ENCODE data around the gene ZNF518A. TPM values are rescaled to one million over a fixed set of nuclear protein-coding genes. Genes with fewer than 3 reads are reported as not detected.
A peak's percentile ranks its signal among the peaks of the same experiment; 100 is the strongest.

The ZNF518A gene
- total and polyA plus RNA-seq, 2 of the 13 experiments (the other 11 are each of a cell fraction or from before 2014, with no cell fraction given): 21.7 to 37.1 TPM

DNA sequence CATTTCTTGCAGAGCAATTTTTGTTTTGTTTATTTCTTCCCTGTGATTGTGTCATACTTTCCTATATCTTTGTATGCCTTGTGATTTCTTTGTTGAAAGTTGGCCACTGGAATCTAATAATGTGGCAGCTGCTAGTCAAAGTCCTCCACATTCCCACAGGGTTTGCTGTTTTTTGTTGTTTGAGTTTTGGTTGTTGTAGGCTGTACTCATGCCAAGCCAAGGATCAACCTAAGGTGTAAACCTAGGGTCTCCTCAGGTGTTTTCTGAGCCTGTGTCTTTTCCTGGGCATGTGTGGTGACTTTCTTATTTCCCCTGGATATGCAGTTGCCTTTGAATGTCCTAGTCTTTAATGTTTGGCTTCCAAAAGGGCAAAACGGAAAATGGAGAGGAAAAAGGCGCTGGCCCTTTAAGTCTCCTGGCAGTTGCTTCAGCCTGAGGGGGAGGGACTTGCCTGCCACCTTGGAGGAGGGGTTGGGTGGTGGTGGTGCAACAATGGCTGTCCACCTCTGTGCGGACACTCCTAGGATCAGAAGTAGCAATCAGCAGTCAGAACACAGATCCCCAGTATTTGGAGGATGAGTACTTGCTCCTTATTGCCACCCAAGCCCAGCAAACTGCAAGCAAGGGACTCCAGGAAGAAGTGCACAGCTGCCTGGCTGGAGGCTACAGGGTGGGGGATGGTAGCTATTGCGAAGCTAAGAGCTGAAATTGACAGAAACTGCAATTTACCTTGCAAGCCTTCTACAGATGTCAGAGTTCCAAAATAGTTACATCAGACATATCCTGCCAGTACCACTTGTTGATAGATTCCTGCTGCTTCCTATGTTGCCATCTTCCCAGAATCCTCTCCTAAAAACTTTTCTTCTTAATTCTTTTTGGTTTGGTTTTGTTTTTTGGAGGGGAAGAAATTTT is 5.6 kb upstream of the ZNF518A start (continued):
- TF ChIP-seq, protein P1, sequence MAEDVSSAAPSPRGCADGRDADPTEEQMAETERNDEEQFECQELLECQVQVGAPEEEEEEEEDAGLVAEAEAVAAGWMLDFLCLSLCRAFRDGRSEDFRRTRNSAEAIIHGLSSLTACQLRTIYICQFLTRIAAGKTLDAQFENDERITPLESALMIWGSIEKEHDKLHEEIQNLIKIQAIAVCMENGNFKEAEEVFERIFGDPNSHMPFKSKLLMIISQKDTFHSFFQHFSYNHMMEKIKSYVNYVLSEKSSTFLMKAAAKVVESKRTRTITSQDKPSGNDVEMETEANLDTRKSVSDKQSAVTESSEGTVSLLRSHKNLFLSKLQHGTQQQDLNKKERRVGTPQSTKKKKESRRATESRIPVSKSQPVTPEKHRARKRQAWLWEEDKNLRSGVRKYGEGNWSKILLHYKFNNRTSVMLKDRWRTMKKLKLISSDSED (CRISPR knock-in tag; IDR thresholded peaks at IDR 0.05): no peak
- TF ChIP-seq ZNF383 (CRISPR knock-in tag; IDR thresholded peaks at IDR 0.05; ENCODE audit: borderline replicate concordance) (no peak), TCF12 (IDR thresholded peaks at IDR 0.05) (no peak), TCF12 (CRISPR knock-in tag; IDR thresholded peaks at IDR 0.05) (no peak), ARID2 (CRISPR knock-in tag; IDR thresholded peaks at IDR 0.05; ENCODE audit: borderline replicate concordance) (0 out of 2 replicates have a peak, but pooled peaks have one; percentile 25), ZNF605 (CRISPR knock-in tag; IDR thresholded peaks at IDR 0.05) (peak; percentile 82), MAFF (IDR thresholded peaks at IDR 0.05; ENCODE audit: low read depth, low read length) (0 out of 2 replicates have a peak, but pooled peaks have one; percentile 11), GLI4 (CRISPR knock-in tag; IDR thresholded peaks at IDR 0.05; ENCODE audit: borderline replicate concordance) (no peak), CBX5 (CRISPR knock-in tag; IDR thresholded peaks at IDR 0.05; ENCODE audit: borderline replicate concordance) (peak; percentile 43; the same call in 1 of the 2 replicates), ZNF143 (CRISPR knock-in tag; IDR thresholded peaks at IDR 0.05) (peak; percentile 31; the same call in 1 of the 2 replicates), ZNF879 (CRISPR knock-in tag; IDR thresholded peaks at IDR 0.05) (no peak), SOX6 (IDR thresholded peaks at IDR 0.05) (no peak), SOX6 (CRISPR knock-in tag; IDR thresholded peaks at IDR 0.05) (peak; percentile 70), ZFAT (CRISPR knock-in tag; conservative IDR thresholded peaks at IDR 0.05) (no peak), ZBTB20 (CRISPR knock-in tag; IDR thresholded peaks at IDR 0.05; ENCODE audit: borderline replicate concordance, low read depth) (0 out of 2 replicates have a peak, but pooled peaks have one; percentile 20), ATF7-NPFF (CRISPR knock-in tag; IDR thresholded peaks at IDR 0.05; ENCODE audit: low read depth) (no peak)
- TF ChIP-seq, protein P2, sequence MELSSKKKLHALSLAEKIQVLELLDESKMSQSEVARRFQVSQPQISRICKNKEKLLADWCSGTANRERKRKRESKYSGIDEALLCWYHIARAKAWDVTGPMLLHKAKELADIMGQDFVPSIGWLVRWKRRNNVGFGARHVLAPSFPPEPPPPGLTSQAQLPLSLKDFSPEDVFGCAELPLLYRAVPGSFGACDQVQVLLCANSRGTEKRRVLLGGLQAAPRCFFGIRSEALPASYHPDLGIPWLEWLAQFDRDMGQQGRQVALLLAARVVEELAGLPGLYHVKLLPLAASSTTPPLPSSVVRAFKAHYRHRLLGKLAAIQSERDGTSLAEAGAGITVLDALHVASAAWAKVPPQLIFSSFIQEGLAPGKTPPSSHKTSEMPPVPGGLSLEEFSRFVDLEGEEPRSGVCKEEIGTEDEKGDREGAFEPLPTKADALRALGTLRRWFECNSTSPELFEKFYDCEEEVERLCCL (CRISPR knock-in tag; IDR thresholded peaks at IDR 0.05; ENCODE audit: borderline replicate concordance): no peak
- TF ChIP-seq, protein P3, sequence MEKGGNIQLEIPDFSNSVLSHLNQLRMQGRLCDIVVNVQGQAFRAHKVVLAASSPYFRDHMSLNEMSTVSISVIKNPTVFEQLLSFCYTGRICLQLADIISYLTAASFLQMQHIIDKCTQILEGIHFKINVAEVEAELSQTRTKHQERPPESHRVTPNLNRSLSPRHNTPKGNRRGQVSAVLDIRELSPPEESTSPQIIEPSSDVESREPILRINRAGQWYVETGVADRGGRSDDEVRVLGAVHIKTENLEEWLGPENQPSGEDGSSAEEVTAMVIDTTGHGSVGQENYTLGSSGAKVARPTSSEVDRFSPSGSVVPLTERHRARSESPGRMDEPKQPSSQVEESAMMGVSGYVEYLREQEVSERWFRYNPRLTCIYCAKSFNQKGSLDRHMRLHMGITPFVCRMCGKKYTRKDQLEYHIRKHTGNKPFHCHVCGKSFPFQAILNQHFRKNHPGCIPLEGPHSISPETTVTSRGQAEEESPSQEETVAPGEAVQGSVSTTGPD (CRISPR knock-in tag; IDR thresholded peaks at IDR 0.05): no peak
- TF ChIP-seq, protein P4, sequence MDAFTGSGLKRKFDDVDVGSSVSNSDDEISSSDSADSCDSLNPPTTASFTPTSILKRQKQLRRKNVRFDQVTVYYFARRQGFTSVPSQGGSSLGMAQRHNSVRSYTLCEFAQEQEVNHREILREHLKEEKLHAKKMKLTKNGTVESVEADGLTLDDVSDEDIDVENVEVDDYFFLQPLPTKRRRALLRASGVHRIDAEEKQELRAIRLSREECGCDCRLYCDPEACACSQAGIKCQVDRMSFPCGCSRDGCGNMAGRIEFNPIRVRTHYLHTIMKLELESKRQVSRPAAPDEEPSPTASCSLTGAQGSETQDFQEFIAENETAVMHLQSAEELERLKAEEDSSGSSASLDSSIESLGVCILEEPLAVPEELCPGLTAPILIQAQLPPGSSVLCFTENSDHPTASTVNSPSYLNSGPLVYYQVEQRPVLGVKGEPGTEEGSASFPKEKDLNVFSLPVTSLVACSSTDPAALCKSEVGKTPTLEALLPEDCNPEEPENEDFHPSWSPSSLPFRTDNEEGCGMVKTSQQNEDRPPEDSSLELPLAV (CRISPR knock-in tag; conservative IDR thresholded peaks at IDR 0.05; ENCODE audit: low read depth): no peak
- TF ChIP-seq, protein P5, sequence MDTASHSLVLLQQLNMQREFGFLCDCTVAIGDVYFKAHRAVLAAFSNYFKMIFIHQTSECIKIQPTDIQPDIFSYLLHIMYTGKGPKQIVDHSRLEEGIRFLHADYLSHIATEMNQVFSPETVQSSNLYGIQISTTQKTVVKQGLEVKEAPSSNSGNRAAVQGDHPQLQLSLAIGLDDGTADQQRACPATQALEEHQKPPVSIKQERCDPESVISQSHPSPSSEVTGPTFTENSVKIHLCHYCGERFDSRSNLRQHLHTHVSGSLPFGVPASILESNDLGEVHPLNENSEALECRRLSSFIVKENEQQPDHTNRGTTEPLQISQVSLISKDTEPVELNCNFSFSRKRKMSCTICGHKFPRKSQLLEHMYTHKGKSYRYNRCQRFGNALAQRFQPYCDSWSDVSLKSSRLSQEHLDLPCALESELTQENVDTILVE (CRISPR knock-in tag; IDR thresholded peaks at IDR 0.05): 0 out of 2 replicates have a peak, but pooled peaks have one; percentile 46
- TF ChIP-seq, protein P6, sequence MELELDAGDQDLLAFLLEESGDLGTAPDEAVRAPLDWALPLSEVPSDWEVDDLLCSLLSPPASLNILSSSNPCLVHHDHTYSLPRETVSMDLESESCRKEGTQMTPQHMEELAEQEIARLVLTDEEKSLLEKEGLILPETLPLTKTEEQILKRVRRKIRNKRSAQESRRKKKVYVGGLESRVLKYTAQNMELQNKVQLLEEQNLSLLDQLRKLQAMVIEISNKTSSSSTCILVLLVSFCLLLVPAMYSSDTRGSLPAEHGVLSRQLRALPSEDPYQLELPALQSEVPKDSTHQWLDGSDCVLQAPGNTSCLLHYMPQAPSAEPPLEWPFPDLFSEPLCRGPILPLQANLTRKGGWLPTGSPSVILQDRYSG (CRISPR knock-in tag; IDR thresholded peaks at IDR 0.05): no peak
